GM23338 (cell line): Measurements from ENCODE around the gene TENM3. TPM values are rescaled to one million over a fixed set of nuclear protein-coding genes. Genes with fewer than 3 reads are reported as not detected.

ENCODE experiments used
- ATAC-seq: fragments of 200-7000 bp; cut with Tn5 transposase; 3 replicates; pipeline ENCODE4 v1.9.1; 2020
- DNase-seq: peaks from one replicate; pipeline ENCODE4 v3.0.0-alpha.2; 2015; ENCODE audit warnings: low spot score
- H2AFZ ChIP-seq: fragments of 200-600 bp; sonication (generic); 2 replicates; pipeline ENCODE4 v1.8.0; 2016; ENCODE audit warnings: antibody characterized with exemption, mild to moderate bottlenecking, moderate library complexity
- H3F3A ChIP-seq: fragments of 200-600 bp; sonication (generic); replicated peaks from 2 replicates; pipeline ENCODE4 v1.8.0; 2017; ENCODE audit warnings: antibody characterized with exemption, mixed run types, low read depth
- H3K27ac ChIP-seq: fragments of 200-600 bp; sonication (generic); 2 replicates; pipeline ENCODE4 v1.6.1; 2016; ENCODE audit warnings: low read depth
- H3K27me3 ChIP-seq: fragments of 200-600 bp; sonication (generic); 2 replicates; pipeline ENCODE4 v1.8.0; 2016; ENCODE audit warnings: mild to moderate bottlenecking, mixed run types, moderate library complexity; ENCODE audit not compliant: insufficient read depth
- H3K36me3 ChIP-seq: fragments of 200-600 bp; sonication (generic); 2 replicates; pipeline ENCODE4 v1.8.0; 2016; ENCODE audit warnings: mild to moderate bottlenecking; ENCODE audit not compliant: insufficient read depth
- H3K4me1 ChIP-seq: fragments of 200-600 bp; sonication (generic); 2 replicates; pipeline ENCODE4 v1.8.0; 2016; ENCODE audit warnings: mild to moderate bottlenecking, moderate library complexity; ENCODE audit not compliant: insufficient read depth
- H3K4me2 ChIP-seq: fragments of 200-600 bp; sonication (generic); 2 replicates; pipeline ENCODE4 v1.7.1; 2017; ENCODE audit warnings: mixed run types
- H3K4me3 ChIP-seq: fragments of 200-600 bp; sonication (generic); 2 replicates; pipeline ENCODE4 v1.6.1; 2016; ENCODE audit warnings: mixed run types
- H3K79me2 ChIP-seq: fragments of 200-600 bp; sonication (generic); replicated peaks from 2 replicates; pipeline ENCODE4 v1.8.0; 2017; ENCODE audit warnings: mild to moderate bottlenecking; ENCODE audit not compliant: insufficient read depth
- H3K9me2 ChIP-seq: fragments of 200-600 bp; sonication (generic); 2 replicates; pipeline ENCODE4 v1.8.0; 2017; ENCODE audit not compliant: insufficient read depth
- H4K20me1 ChIP-seq: fragments of 200-600 bp; sonication (generic); replicated peaks from 2 replicates; pipeline ENCODE4 v1.8.0; 2017; ENCODE audit warnings: mild to moderate bottlenecking; ENCODE audit not compliant: insufficient read depth
- H3K27ac Mint-ChIP-seq: 2 replicates; pipeline ENCODE4 v1.8.0; 2020; ENCODE audit warnings: inconsistent platforms, mild to moderate bottlenecking, moderate library complexity, mixed read lengths
- H3K27me3 Mint-ChIP-seq: 3 replicates; pipeline ENCODE4 v1.8.0; 2022; ENCODE audit warnings: low read depth, mild to moderate bottlenecking, moderate library complexity, mixed read lengths, inconsistent platforms; ENCODE audit not compliant: insufficient read depth, poor library complexity
- H3K36me3 Mint-ChIP-seq: 3 replicates; pipeline ENCODE4 v1.8.0; 2021; ENCODE audit warnings: low read depth, mild to moderate bottlenecking, inconsistent platforms, moderate library complexity, mixed read lengths
- H3K4me1 Mint-ChIP-seq: 3 replicates; pipeline ENCODE4 v1.8.0; 2020; ENCODE audit warnings: mild to moderate bottlenecking, inconsistent platforms, mixed read lengths
- H3K4me3 Mint-ChIP-seq: 3 replicates; pipeline ENCODE4 v1.8.0; 2021; ENCODE audit warnings: moderate library complexity, mild to moderate bottlenecking, inconsistent platforms, mixed read lengths
- H3K9me3 Mint-ChIP-seq: 3 replicates; pipeline ENCODE4 v1.8.0; 2020; ENCODE audit warnings: moderate library complexity, mild to moderate bottlenecking, inconsistent platforms, mixed read lengths
- CREB1 ChIP-seq: fragments of 250-450 bp; sonication (Bioruptor Pico); IDR thresholded peaks from 2 replicates; pipeline ENCODE4 v1.5.0; 2020; ENCODE audit warnings: low read depth, mild to moderate bottlenecking, moderate library complexity
- EZH2 ChIP-seq: fragments of 200-600 bp; sonication (generic); IDR thresholded peaks from one replicate; pipeline ENCODE4 v1.8.0; 2017; ENCODE audit warnings: antibody characterized with exemption, mild to moderate bottlenecking, low read depth; ENCODE audit not compliant: unreplicated experiment
- EZH2phosphoT487 ChIP-seq: fragments of 200-600 bp; sonication (generic); IDR thresholded peaks from one replicate; pipeline ENCODE4 v1.8.1; 2018; ENCODE audit warnings: antibody characterized with exemption; ENCODE audit not compliant: unreplicated experiment
- JUNB ChIP-seq: IDR thresholded peaks from one replicate; pipeline ENCODE4 v1.6.1; 2016; ENCODE audit warnings: antibody characterized with exemption; ENCODE audit not compliant: unreplicated experiment
- NANOG ChIP-seq: IDR thresholded peaks from 2 replicates; pipeline ENCODE4 v1.6.1; 2016; ENCODE audit warnings: antibody characterized with exemption, borderline replicate concordance
- POLR2AphosphoS5 ChIP-seq: IDR thresholded peaks from 2 replicates; pipeline ENCODE4 v1.6.1; 2016; ENCODE audit warnings: antibody characterized with exemption, low read depth
- STAT1 ChIP-seq: IDR thresholded peaks from one replicate; pipeline ENCODE4 v1.6.1; 2016; ENCODE audit warnings: antibody characterized with exemption; ENCODE audit not compliant: unreplicated experiment
- ZNF114 ChIP-seq: fragments of 250-450 bp; sonication (Bioruptor Pico); IDR thresholded peaks from 2 replicates; pipeline ENCODE4 v1.5.0; 2020; ENCODE audit warnings: mild to moderate bottlenecking, moderate library complexity
- ZNF331 ChIP-seq: fragments of 250-450 bp; sonication (Bioruptor Pico); IDR thresholded peaks from 2 replicates; pipeline ENCODE4 v1.5.0; 2020; ENCODE audit warnings: low read depth, mild to moderate bottlenecking, moderate library complexity
- polyA plus RNA-seq: library from polyadenylated mRNA; unstranded; fragments of >200 nt; fragmentation: Nextera tagmentation; extraction: Ambion mirVana; gene quantifications from 2 replicates; pipeline ENCODE4 v1.2.1, GENCODE V29; 2016
- total RNA-seq: library from RNA; depleted of rRNA; stranded (reverse); fragments of >200 nt; shearing (Covaris generic); gene quantifications from 2 replicates; pipeline ENCODE4 v1.2.3, GENCODE V29; 2014
- TF ChIP-seq, protein P1 (sequence below): fragments of 250-450 bp; sonication (Bioruptor Pico); IDR thresholded peaks from 2 replicates; pipeline ENCODE4 v1.5.0; 2020; ENCODE audit warnings: mild to moderate bottlenecking, moderate library complexity
- TF ChIP-seq, protein P2 (sequence below): IDR thresholded peaks from one replicate; pipeline ENCODE4 v1.6.1; 2018; ENCODE audit warnings: antibody characterized with exemption; ENCODE audit not compliant: unreplicated experiment
- TF ChIP-seq, protein P3 (sequence below): IDR thresholded peaks from 2 replicates; pipeline ENCODE4 v1.6.1; 2016; ENCODE audit warnings: antibody characterized with exemption
- TF ChIP-seq, protein P4 (sequence below), 2 experiments: fragments of 200-600 bp in 1 of 2; sonication (generic) in 1 of 2; conservative IDR thresholded peaks; 2 replicates each; pipeline versions ENCODE4 v1.5.1 to v1.6.1; 2016 to 2017; ENCODE audit warnings: antibody characterized with exemption in 2 of 2, low read depth in 2 of 2, mild to moderate bottlenecking in 2 of 2, moderate library complexity in 1 of 2

TENM3 gene
- total and polyA plus RNA-seq, 2 experiments from 2014 or later, result 22.2 to 128 TPM

DNA sequence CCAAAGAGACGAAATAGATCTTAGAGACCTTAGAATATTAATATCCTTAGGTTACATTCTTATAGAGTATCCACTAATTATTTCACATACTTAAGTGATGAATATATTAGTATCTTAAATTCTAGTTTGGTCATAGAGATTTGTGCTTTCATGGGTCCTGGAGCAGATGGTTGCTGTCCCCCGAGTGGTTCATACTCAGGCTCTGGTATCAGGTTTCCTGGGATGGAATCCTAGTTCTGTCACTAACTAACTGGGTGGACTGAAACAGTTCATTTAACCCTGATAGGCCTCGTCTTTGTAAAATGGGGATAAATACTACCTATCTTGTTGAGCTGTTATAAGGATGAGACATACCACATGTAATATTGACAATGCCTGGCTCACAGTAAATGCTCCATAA is 264.6 kb downstream of the TENM3 start:
- H4K20me1 ChIP-seq, result no peaks in the 10 kb centered on the region; the same call in 1 of the 2 replicates
- DNase-seq, result peak; percentile 42
- peaks cover 85% of the 10 kb centered on the region for H3K79me2 ChIP-seq

More for the DNA sequence above, 264.6 kb downstream of the TENM3 start:
- no peaks in the 10 kb centered on the region for H3K9me2 ChIP-seq
- no peaks in the 10 kb centered on the region for H3F3A ChIP-seq
- Mint-ChIP-seq H3K27ac (no peak overlapping the region), H3K4me3 (no peak overlapping the region), H3K9me3 (no peaks in the 10 kb centered on the region), H3K4me1 (peaks cover 44% of the 10 kb centered on the region), H3K36me3 (no peaks in the 10 kb centered on the region), H3K27me3 (peaks cover 1% of the 10 kb centered on the region)
- H3K27me3 ChIP-seq, result no peaks in the 10 kb centered on the region
- H3K4me1 ChIP-seq, result peaks cover 55% of the 10 kb centered on the region
- no peak overlapping the region for H3K4me3 ChIP-seq
- no peaks in the 10 kb centered on the region for H3K36me3 ChIP-seq
- ATAC-seq, result peak; percentile 79
- H2AFZ ChIP-seq, result no peak overlapping the region
- H3K4me2 ChIP-seq, result no peak overlapping the region
- H3K27ac ChIP-seq, result no peak overlapping the region
- TF ChIP-seq EZH2 (no peak), ZNF331 (no peak), JUNB (no peak), STAT1 (no peak), NANOG (no peak), POLR2AphosphoS5 (no peak), EZH2phosphoT487 (no peak), ZNF114 (CRISPR knock-in tag) (no peak), CREB1 (CRISPR knock-in tag) (no peak)
- TF ChIP-seq, protein P1, sequence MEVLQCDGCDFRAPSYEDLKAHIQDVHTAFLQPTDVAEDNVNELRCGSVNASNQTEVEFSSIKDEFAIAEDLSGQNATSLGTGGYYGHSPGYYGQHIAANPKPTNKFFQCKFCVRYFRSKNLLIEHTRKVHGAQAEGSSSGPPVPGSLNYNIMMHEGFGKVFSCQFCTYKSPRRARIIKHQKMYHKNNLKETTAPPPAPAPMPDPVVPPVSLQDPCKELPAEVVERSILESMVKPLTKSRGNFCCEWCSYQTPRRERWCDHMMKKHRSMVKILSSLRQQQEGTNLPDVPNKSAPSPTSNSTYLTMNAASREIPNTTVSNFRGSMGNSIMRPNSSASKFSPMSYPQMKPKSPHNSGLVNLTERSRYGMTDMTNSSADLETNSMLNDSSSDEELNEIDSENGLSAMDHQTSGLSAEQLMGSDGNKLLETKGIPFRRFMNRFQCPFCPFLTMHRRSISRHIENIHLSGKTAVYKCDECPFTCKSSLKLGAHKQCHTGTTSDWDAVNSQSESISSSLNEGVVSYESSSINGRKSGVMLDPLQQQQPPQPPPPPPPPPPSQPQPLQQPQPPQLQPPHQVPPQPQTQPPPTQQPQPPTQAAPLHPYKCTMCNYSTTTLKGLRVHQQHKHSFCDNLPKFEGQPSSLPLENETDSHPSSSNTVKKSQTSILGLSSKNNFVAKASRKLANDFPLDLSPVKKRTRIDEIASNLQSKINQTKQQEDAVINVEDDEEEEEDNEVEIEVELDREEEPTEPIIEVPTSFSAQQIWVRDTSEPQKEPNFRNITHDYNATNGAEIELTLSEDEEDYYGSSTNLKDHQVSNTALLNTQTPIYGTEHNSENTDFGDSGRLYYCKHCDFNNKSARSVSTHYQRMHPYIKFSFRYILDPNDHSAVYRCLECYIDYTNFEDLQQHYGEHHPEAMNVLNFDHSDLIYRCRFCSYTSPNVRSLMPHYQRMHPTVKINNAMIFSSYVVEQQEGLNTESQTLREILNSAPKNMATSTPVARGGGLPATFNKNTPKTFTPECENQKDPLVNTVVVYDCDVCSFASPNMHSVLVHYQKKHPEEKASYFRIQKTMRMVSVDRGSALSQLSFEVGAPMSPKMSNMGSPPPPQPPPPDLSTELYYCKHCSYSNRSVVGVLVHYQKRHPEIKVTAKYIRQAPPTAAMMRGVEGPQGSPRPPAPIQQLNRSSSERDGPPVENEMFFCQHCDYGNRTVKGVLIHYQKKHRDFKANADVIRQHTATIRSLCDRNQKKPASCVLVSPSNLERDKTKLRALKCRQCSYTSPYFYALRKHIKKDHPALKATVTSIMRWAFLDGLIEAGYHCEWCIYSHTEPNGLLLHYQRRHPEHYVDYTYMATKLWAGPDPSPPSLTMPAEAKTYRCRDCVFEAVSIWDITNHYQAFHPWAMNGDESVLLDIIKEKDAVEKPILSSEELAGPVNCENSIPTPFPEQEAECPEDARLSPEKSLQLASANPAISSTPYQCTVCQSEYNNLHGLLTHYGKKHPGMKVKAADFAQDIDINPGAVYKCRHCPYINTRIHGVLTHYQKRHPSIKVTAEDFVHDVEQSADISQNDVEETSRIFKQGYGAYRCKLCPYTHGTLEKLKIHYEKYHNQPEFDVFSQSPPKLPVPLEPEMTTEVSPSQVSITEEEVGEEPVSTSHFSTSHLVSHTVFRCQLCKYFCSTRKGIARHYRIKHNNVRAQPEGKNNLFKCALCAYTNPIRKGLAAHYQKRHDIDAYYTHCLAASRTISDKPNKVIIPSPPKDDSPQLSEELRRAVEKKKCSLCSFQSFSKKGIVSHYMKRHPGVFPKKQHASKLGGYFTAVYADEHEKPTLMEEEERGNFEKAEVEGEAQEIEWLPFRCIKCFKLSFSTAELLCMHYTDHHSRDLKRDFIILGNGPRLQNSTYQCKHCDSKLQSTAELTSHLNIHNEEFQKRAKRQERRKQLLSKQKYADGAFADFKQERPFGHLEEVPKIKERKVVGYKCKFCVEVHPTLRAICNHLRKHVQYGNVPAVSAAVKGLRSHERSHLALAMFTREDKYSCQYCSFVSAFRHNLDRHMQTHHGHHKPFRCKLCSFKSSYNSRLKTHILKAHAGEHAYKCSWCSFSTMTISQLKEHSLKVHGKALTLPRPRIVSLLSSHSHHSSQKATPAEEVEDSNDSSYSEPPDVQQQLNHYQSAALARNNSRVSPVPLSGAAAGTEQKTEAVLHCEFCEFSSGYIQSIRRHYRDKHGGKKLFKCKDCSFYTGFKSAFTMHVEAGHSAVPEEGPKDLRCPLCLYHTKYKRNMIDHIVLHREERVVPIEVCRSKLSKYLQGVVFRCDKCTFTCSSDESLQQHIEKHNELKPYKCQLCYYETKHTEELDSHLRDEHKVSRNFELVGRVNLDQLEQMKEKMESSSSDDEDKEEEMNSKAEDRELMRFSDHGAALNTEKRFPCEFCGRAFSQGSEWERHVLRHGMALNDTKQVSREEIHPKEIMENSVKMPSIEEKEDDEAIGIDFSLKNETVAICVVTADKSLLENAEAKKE, result no peak
- TF ChIP-seq, protein P2, sequence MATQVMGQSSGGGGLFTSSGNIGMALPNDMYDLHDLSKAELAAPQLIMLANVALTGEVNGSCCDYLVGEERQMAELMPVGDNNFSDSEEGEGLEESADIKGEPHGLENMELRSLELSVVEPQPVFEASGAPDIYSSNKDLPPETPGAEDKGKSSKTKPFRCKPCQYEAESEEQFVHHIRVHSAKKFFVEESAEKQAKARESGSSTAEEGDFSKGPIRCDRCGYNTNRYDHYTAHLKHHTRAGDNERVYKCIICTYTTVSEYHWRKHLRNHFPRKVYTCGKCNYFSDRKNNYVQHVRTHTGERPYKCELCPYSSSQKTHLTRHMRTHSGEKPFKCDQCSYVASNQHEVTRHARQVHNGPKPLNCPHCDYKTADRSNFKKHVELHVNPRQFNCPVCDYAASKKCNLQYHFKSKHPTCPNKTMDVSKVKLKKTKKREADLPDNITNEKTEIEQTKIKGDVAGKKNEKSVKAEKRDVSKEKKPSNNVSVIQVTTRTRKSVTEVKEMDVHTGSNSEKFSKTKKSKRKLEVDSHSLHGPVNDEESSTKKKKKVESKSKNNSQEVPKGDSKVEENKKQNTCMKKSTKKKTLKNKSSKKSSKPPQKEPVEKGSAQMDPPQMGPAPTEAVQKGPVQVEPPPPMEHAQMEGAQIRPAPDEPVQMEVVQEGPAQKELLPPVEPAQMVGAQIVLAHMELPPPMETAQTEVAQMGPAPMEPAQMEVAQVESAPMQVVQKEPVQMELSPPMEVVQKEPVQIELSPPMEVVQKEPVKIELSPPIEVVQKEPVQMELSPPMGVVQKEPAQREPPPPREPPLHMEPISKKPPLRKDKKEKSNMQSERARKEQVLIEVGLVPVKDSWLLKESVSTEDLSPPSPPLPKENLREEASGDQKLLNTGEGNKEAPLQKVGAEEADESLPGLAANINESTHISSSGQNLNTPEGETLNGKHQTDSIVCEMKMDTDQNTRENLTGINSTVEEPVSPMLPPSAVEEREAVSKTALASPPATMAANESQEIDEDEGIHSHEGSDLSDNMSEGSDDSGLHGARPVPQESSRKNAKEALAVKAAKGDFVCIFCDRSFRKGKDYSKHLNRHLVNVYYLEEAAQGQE, result no peak
- TF ChIP-seq, protein P3, sequence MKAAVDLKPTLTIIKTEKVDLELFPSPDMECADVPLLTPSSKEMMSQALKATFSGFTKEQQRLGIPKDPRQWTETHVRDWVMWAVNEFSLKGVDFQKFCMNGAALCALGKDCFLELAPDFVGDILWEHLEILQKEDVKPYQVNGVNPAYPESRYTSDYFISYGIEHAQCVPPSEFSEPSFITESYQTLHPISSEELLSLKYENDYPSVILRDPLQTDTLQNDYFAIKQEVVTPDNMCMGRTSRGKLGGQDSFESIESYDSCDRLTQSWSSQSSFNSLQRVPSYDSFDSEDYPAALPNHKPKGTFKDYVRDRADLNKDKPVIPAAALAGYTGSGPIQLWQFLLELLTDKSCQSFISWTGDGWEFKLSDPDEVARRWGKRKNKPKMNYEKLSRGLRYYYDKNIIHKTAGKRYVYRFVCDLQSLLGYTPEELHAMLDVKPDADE, result no peak
- TF ChIP-seq, protein P4, sequence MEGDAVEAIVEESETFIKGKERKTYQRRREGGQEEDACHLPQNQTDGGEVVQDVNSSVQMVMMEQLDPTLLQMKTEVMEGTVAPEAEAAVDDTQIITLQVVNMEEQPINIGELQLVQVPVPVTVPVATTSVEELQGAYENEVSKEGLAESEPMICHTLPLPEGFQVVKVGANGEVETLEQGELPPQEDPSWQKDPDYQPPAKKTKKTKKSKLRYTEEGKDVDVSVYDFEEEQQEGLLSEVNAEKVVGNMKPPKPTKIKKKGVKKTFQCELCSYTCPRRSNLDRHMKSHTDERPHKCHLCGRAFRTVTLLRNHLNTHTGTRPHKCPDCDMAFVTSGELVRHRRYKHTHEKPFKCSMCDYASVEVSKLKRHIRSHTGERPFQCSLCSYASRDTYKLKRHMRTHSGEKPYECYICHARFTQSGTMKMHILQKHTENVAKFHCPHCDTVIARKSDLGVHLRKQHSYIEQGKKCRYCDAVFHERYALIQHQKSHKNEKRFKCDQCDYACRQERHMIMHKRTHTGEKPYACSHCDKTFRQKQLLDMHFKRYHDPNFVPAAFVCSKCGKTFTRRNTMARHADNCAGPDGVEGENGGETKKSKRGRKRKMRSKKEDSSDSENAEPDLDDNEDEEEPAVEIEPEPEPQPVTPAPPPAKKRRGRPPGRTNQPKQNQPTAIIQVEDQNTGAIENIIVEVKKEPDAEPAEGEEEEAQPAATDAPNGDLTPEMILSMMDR (conservative IDR thresholded peaks at IDR 0.05; ENCODE audit: low read depth in 2 of 2), result no peak
